Epithelial cell of proximal tubule (primary cell): ENCODE measurements around the gene LINGO1. TPM values are rescaled to one million over a fixed set of nuclear protein-coding genes. Genes with fewer than 3 reads are reported as not detected.

Experiments
- DNase-seq: peaks from one replicate; pipeline ENCODE4 v3.0.0-alpha.2; 2011; ENCODE audit warnings: low read depth
- H3K4me3 ChIP-seq: 2 replicates; pipeline ENCODE4 v1.5.1; 2011; ENCODE audit warnings: low read depth, mild to moderate bottlenecking, low read length
- total RNA-seq: library from RNA; depleted of rRNA; stranded (reverse); fragments of >200 nt; gene quantifications from 2 replicates; pipeline ENCODE4 v1.2.3, GENCODE V29; 2015
- TF ChIP-seq, protein P1 (sequence below): conservative IDR thresholded peaks from 2 replicates; pipeline ENCODE4 v1.5.1; 2012; ENCODE audit warnings: low read depth, mild to moderate bottlenecking, low read length

Gene LINGO1
- total RNA-seq, 1 donor from 2014 or later = not detected

DNA sequence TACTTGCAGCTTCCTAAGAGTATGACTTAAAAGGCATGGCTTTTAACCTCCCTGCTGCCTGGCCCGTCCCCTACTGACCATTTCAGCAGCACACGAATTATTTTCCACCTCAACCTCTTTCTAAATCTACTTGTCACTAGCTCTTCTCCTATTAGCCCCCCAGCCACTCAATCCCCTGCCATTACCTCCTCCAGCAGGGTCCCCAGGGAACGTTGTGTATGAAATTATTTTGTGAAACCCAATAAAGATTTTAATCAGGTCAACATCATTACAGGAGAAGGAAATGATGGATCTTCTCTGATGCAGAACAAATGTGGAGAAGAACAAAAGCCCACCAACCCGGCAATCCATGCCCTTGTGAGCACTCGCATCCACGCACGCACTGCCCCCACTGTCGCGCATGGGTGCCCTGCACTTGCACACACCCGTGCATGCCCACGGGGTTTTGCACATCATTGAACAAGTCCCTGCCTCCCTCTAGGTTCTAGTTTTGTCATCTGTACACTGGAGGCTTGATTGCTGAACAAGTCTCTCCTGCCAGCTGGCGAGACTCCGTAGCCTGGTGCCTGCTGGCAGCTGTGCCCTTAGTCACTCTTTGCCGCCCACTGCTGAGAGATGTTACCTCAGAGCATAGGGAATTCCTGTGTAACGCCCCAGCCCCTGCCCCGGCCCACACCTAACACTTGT lies 51.6 kb downstream of the LINGO1 start:
- DNase-seq = no peak
- no peak overlapping the region for H3K4me3 ChIP-seq
- TF ChIP-seq, protein P1, sequence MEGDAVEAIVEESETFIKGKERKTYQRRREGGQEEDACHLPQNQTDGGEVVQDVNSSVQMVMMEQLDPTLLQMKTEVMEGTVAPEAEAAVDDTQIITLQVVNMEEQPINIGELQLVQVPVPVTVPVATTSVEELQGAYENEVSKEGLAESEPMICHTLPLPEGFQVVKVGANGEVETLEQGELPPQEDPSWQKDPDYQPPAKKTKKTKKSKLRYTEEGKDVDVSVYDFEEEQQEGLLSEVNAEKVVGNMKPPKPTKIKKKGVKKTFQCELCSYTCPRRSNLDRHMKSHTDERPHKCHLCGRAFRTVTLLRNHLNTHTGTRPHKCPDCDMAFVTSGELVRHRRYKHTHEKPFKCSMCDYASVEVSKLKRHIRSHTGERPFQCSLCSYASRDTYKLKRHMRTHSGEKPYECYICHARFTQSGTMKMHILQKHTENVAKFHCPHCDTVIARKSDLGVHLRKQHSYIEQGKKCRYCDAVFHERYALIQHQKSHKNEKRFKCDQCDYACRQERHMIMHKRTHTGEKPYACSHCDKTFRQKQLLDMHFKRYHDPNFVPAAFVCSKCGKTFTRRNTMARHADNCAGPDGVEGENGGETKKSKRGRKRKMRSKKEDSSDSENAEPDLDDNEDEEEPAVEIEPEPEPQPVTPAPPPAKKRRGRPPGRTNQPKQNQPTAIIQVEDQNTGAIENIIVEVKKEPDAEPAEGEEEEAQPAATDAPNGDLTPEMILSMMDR = no peak

DNA sequence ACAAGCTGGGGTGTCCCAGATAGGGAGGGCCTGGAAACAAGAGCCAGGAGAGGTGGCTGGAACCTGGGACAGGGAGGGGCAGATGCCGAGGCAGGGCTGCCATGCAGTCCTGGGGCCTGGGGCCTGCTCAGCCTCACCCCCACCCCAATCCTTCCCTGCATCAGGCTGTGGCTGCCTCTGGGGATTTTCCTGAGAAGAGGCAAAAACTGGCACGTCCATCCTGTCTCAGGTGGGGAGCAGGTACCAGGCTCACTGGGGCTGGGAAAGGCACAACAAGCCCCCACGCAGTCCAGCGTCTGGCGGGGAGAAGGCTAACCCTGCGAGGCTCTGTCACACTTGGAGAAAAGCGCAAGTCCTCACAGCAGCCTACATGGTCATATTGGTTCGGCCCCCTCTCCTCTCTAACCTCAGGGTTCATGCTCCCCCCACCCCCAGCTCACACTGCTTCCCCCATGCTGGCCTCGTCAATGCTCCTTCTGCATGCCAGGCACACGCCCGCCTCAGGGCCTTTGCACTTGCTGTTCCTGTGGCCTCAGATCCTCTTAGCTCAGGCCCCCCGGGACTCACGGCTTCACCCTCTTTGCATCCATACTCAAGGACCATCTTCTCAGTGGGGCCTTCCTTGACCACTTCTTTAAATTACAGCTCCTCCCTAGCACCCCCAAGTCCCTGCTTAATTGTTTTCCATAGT lies 53.1 kb downstream of the LINGO1 start:
- no peak for DNase-seq
- TF ChIP-seq, protein P1 = no peak
- H3K4me3 ChIP-seq = no peak overlapping the region

DNA sequence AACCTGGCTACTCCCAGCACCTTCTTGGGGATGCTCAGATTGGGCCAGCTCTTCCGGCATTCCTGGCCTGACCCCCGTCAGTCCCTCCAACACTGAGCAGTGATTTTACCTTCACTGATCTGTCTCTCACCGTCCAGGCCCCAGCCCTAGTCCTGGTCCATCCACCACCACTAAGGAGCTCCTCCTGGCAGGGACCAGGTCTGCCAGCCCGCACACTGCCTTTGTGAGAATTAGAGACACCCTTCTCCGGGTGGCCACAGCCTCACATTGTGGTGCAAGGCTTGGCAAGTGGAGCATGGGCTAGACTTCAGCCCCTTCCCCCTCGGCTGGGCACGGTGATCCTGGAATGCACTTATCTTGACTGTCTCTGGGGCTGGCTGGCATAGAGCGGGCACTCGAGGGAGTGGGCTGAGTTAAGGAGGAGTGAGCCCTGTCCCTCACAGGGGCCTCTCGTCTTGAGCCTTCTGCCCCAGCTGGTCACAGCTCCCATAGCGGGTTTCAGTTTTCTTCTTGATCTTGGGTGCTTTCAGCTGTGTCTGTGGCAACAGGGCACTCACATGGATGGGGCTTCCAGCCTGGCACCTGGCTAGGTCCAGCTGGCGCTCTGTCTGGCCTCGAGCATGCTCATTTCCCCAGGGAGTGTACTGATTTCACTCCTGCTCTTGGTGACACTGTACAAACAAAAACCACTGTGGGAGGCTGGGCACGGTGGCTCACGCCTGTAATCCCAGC lies 53.9 kb downstream of the LINGO1 start:
- DNase-seq = no peak
- TF ChIP-seq, protein P1 = no peak
- no peak overlapping the region for H3K4me3 ChIP-seq

DNA sequence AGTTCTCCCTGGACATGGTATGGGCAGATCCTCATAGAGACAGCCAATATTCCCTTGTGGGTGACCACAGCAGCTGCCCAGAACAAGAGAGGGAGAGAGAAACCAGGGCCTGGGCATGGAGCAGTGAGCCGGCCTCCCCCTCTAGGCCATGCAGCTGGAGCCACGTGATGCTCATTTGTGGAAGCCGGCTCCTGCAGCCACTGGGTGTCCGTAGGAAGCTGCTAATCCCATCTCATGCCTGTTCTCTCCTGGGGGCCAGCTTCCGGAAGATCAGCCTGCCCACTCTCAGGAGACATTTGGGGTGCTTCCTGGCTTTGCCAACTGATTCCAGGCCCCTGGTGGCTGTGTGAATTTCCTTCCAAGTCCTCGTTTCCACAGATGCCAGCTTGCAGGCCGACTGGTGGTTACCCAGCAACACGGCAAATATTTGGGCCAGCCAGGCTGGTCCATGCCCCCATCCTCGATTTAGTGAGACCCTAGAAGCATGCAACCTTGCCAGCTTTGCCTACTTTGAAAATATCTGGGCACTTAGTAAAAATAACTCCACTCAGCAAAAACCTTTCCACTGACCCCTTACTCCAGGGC lies 55.3 kb downstream of the LINGO1 start:
- no peak overlapping the region for H3K4me3 ChIP-seq
- TF ChIP-seq, protein P1 = no peak
- DNase-seq = no peak

DNA sequence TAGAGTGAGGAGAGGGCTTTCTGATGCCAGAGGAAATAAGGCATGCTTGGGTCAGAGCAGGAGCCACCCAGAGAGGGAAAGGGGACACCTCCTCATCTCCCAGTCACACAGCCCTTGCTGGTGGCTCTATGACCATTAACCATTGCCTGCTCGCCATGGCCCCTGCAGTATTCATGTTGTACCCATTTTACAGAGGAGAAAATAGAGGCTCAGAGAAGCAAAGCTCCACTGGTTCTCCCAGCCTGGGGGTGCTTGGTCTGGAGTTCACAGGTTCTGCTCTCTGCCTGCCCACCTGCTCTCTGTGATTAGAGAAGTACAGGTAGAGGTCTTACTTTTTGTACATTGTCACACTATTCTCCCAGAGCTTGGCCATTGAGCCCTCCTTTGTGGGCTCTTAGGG lies 56.2 kb downstream of the LINGO1 start:
- H3K4me3 ChIP-seq = no peak overlapping the region
- DNase-seq = no peak
- TF ChIP-seq, protein P1 = no peak

DNA sequence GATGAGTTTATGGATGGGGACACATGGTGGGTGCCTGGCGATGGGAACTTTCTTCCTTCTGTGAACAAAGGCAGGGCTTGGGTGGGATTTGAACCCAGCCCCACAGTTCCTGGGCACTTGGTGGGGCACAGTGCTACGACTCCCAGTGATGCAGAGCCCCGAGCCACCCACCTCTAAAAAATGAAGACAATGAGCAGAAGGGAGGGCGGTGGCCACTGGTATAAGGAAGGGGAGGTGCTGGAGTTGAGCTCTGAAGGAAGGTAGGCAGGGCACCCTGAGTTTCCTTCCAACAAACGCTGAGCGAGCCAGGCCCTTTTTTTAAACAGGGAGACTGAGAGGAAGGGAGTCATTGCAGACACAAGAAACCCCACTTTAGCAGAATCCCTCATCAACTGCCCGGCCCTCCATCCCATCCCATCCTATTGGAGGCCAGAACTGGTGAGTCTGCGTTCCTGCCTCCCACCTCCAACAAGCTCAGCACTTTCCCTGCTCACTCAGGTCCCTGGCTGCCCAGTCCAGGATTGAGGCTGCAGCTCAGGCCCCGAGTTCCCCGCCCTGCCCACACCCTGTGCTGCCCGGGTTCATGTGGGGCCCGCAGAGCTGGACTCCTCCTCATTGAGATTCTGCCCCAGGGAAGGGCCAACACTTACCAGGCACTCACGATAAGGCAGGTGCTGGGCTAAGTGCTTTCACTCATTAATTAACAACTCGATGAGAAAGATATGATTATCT lies 57.3 kb downstream of the LINGO1 start:
- DNase-seq = no peak
- TF ChIP-seq, protein P1 = no peak
- no peak overlapping the region for H3K4me3 ChIP-seq
